GM23338 (cell line): ENCODE data around the gene SSTR1. TPM values are rescaled to one million over a fixed set of nuclear protein-coding genes. Genes with fewer than 3 reads are reported as not detected.

Experiments
- ATAC-seq: fragments of 200-7000 bp; cut with Tn5 transposase; 3 replicates; pipeline ENCODE4 v1.9.1; 2020
- DNase-seq: peaks from one replicate; pipeline ENCODE4 v3.0.0-alpha.2; 2015; ENCODE audit warnings: low spot score
- H2AFZ ChIP-seq: fragments of 200-600 bp; sonication (generic); 2 replicates; pipeline ENCODE4 v1.8.0; 2016; ENCODE audit warnings: antibody characterized with exemption, mild to moderate bottlenecking, moderate library complexity
- H3F3A ChIP-seq: fragments of 200-600 bp; sonication (generic); replicated peaks from 2 replicates; pipeline ENCODE4 v1.8.0; 2017; ENCODE audit warnings: antibody characterized with exemption, mixed run types, low read depth
- H3K27ac ChIP-seq: fragments of 200-600 bp; sonication (generic); 2 replicates; pipeline ENCODE4 v1.6.1; 2016; ENCODE audit warnings: low read depth
- H3K27me3 ChIP-seq: fragments of 200-600 bp; sonication (generic); 2 replicates; pipeline ENCODE4 v1.8.0; 2016; ENCODE audit warnings: mild to moderate bottlenecking, mixed run types, moderate library complexity; ENCODE audit not compliant: insufficient read depth
- H3K36me3 ChIP-seq: fragments of 200-600 bp; sonication (generic); 2 replicates; pipeline ENCODE4 v1.8.0; 2016; ENCODE audit warnings: mild to moderate bottlenecking; ENCODE audit not compliant: insufficient read depth
- H3K4me1 ChIP-seq: fragments of 200-600 bp; sonication (generic); 2 replicates; pipeline ENCODE4 v1.8.0; 2016; ENCODE audit warnings: mild to moderate bottlenecking, moderate library complexity; ENCODE audit not compliant: insufficient read depth
- H3K4me2 ChIP-seq: fragments of 200-600 bp; sonication (generic); 2 replicates; pipeline ENCODE4 v1.7.1; 2017; ENCODE audit warnings: mixed run types
- H3K4me3 ChIP-seq: fragments of 200-600 bp; sonication (generic); 2 replicates; pipeline ENCODE4 v1.6.1; 2016; ENCODE audit warnings: mixed run types
- H3K79me2 ChIP-seq: fragments of 200-600 bp; sonication (generic); replicated peaks from 2 replicates; pipeline ENCODE4 v1.8.0; 2017; ENCODE audit warnings: mild to moderate bottlenecking; ENCODE audit not compliant: insufficient read depth
- H3K9me2 ChIP-seq: fragments of 200-600 bp; sonication (generic); 2 replicates; pipeline ENCODE4 v1.8.0; 2017; ENCODE audit not compliant: insufficient read depth
- H4K20me1 ChIP-seq: fragments of 200-600 bp; sonication (generic); replicated peaks from 2 replicates; pipeline ENCODE4 v1.8.0; 2017; ENCODE audit warnings: mild to moderate bottlenecking; ENCODE audit not compliant: insufficient read depth
- H3K27ac Mint-ChIP-seq: 2 replicates; pipeline ENCODE4 v1.8.0; 2020; ENCODE audit warnings: inconsistent platforms, mild to moderate bottlenecking, moderate library complexity, mixed read lengths
- H3K27me3 Mint-ChIP-seq: 3 replicates; pipeline ENCODE4 v1.8.0; 2022; ENCODE audit warnings: low read depth, mild to moderate bottlenecking, moderate library complexity, mixed read lengths, inconsistent platforms; ENCODE audit not compliant: insufficient read depth, poor library complexity
- H3K36me3 Mint-ChIP-seq: 3 replicates; pipeline ENCODE4 v1.8.0; 2021; ENCODE audit warnings: low read depth, mild to moderate bottlenecking, inconsistent platforms, moderate library complexity, mixed read lengths
- H3K4me1 Mint-ChIP-seq: 3 replicates; pipeline ENCODE4 v1.8.0; 2020; ENCODE audit warnings: mild to moderate bottlenecking, inconsistent platforms, mixed read lengths
- H3K4me3 Mint-ChIP-seq: 3 replicates; pipeline ENCODE4 v1.8.0; 2021; ENCODE audit warnings: moderate library complexity, mild to moderate bottlenecking, inconsistent platforms, mixed read lengths
- H3K9me3 Mint-ChIP-seq: 3 replicates; pipeline ENCODE4 v1.8.0; 2020; ENCODE audit warnings: moderate library complexity, mild to moderate bottlenecking, inconsistent platforms, mixed read lengths
- CREB1 ChIP-seq: fragments of 250-450 bp; sonication (Bioruptor Pico); IDR thresholded peaks from 2 replicates; pipeline ENCODE4 v1.5.0; 2020; ENCODE audit warnings: low read depth, mild to moderate bottlenecking, moderate library complexity
- CTCF ChIP-seq, 2 experiments: fragments of 200-600 bp in 1 of 2; sonication (generic) in 1 of 2; conservative IDR thresholded peaks; 2 replicates each; pipeline versions ENCODE4 v1.5.1 to v1.6.1; 2016 to 2017; ENCODE audit warnings: antibody characterized with exemption in 2 of 2, low read depth in 2 of 2, mild to moderate bottlenecking in 2 of 2, moderate library complexity in 1 of 2
- ETS1 ChIP-seq: IDR thresholded peaks from 2 replicates; pipeline ENCODE4 v1.6.1; 2016; ENCODE audit warnings: antibody characterized with exemption
- EZH2 ChIP-seq: fragments of 200-600 bp; sonication (generic); IDR thresholded peaks from one replicate; pipeline ENCODE4 v1.8.0; 2017; ENCODE audit warnings: antibody characterized with exemption, mild to moderate bottlenecking, low read depth; ENCODE audit not compliant: unreplicated experiment
- EZH2phosphoT487 ChIP-seq: fragments of 200-600 bp; sonication (generic); IDR thresholded peaks from one replicate; pipeline ENCODE4 v1.8.1; 2018; ENCODE audit warnings: antibody characterized with exemption; ENCODE audit not compliant: unreplicated experiment
- JUNB ChIP-seq: IDR thresholded peaks from one replicate; pipeline ENCODE4 v1.6.1; 2016; ENCODE audit warnings: antibody characterized with exemption; ENCODE audit not compliant: unreplicated experiment
- NANOG ChIP-seq: IDR thresholded peaks from 2 replicates; pipeline ENCODE4 v1.6.1; 2016; ENCODE audit warnings: antibody characterized with exemption, borderline replicate concordance
- POLR2AphosphoS5 ChIP-seq: IDR thresholded peaks from 2 replicates; pipeline ENCODE4 v1.6.1; 2016; ENCODE audit warnings: antibody characterized with exemption, low read depth
- REST ChIP-seq: IDR thresholded peaks from one replicate; pipeline ENCODE4 v1.6.1; 2018; ENCODE audit warnings: antibody characterized with exemption; ENCODE audit not compliant: unreplicated experiment
- STAT1 ChIP-seq: IDR thresholded peaks from one replicate; pipeline ENCODE4 v1.6.1; 2016; ENCODE audit warnings: antibody characterized with exemption; ENCODE audit not compliant: unreplicated experiment
- ZNF114 ChIP-seq: fragments of 250-450 bp; sonication (Bioruptor Pico); IDR thresholded peaks from 2 replicates; pipeline ENCODE4 v1.5.0; 2020; ENCODE audit warnings: mild to moderate bottlenecking, moderate library complexity
- ZNF331 ChIP-seq: fragments of 250-450 bp; sonication (Bioruptor Pico); IDR thresholded peaks from 2 replicates; pipeline ENCODE4 v1.5.0; 2020; ENCODE audit warnings: low read depth, mild to moderate bottlenecking, moderate library complexity
- ZNF462 ChIP-seq: fragments of 250-450 bp; sonication (Bioruptor Pico); IDR thresholded peaks from 2 replicates; pipeline ENCODE4 v1.5.0; 2020; ENCODE audit warnings: mild to moderate bottlenecking, moderate library complexity
- polyA plus RNA-seq: library from polyadenylated mRNA; unstranded; fragments of >200 nt; fragmentation: Nextera tagmentation; extraction: Ambion mirVana; gene quantifications from 2 replicates; pipeline ENCODE4 v1.2.1, GENCODE V29; 2016
- total RNA-seq: library from RNA; depleted of rRNA; stranded (reverse); fragments of >200 nt; shearing (Covaris generic); gene quantifications from 2 replicates; pipeline ENCODE4 v1.2.3, GENCODE V29; 2014

The SSTR1 gene
- total and polyA plus RNA-seq, 2 experiments from 2014 or later = 0.42 to 0.80 TPM

- Histone ChIP-seq H2AFZ (no peak overlapping the region), H3K79me2 (no peaks in the 10 kb centered on the region), H4K20me1 (no peaks in the 10 kb centered on the region), H3K36me3 (no peaks in the 10 kb centered on the region), H3K4me2 (no peak overlapping the region), H3K27me3 (no peaks in the 10 kb centered on the region), H3K4me1 (no peaks in the 10 kb centered on the region; the same call in 1 of the 2 replicates), H3F3A (no peaks in the 10 kb centered on the region), H3K9me2 (no peaks in the 10 kb centered on the region), H3K4me3 (no peak overlapping the region), H3K27ac (no peak overlapping the region)
- no peak overlapping the region for H3K4me3 Mint-ChIP-seq
- H3K4me1 Mint-ChIP-seq = peaks cover 25% of the 10 kb centered on the region; the same call in 2 of the 3 replicates
- H3K27me3 Mint-ChIP-seq = peaks cover 3% of the 10 kb centered on the region
- no peak for TF ChIP-seq ZNF114 (CRISPR knock-in tag)
- no peak for TF ChIP-seq STAT1
- TF ChIP-seq ETS1 = no peak
- TF ChIP-seq ZNF331 = no peak
- no peak for TF ChIP-seq POLR2AphosphoS5
- no peak for TF ChIP-seq ZNF462 (CRISPR knock-in tag)
- TF ChIP-seq CREB1 = no peak
- no peak for TF ChIP-seq JUNB
- TF ChIP-seq EZH2 = no peak
- TF ChIP-seq EZH2phosphoT487 = no peak
- no peak for TF ChIP-seq NANOG
- TF ChIP-seq CTCF (conservative IDR thresholded peaks at IDR 0.05; ENCODE audit: low read depth in 2 of 2) = no peak
- no peak for TF ChIP-seq REST
- ATAC-seq = no peak
- no peak for DNase-seq
- H3K36me3 Mint-ChIP-seq = no peaks in the 10 kb centered on the region
- no peak overlapping the region for H3K27ac Mint-ChIP-seq
- H3K9me3 Mint-ChIP-seq = no peaks in the 10 kb centered on the region
Observed at GRCh38 chr14:38158468-38158867, 49.2 kb upstream of the SSTR1 start.
